ENCODE measurements around the gene ASRGL1.

The ASRGL1 gene

GRCh38 chr11:62438641-62439040 is 101.4 kb downstream of the ASRGL1 start:
- Histone ChIP-seq H3K9me3 (ENCODE audit: control insufficient read depth, low read length) (no peaks in the 10 kb centered on the region), H3K4me3 (ENCODE audit: insufficient read depth, low read depth, low read length) (no peak overlapping the region), H3K4me1 (ENCODE audit: control insufficient read depth, insufficient read depth, low read length) (peaks cover 2% of the 10 kb centered on the region), H3K27ac (ENCODE audit: insufficient read depth, low read depth, low read length, poor library complexity, severe bottlenecking) (no peak overlapping the region), H3K27me3 (ENCODE audit: control insufficient read depth, insufficient read depth, low read length, poor library complexity, severe bottlenecking) (no peaks in the 10 kb centered on the region), H3K36me3 (ENCODE audit: control insufficient read depth, insufficient read depth, low read length) (no peaks in the 10 kb centered on the region)
- WGBS, 2 experiments: 87 to 93% methylated on average over 4 of the region's 4 CpGs

GRCh38 chr11:62439785-62440602 is 102.7 kb downstream of the ASRGL1 start:
- WGBS, 2 experiments: 86 to 89% methylated on average over 23 of the region's 23 CpGs
- no peak overlapping the region for H3K27ac ChIP-seq (ENCODE audit: insufficient read depth, low read depth, low read length, poor library complexity, severe bottlenecking)
- no peak overlapping the region for H3K4me3 ChIP-seq (ENCODE audit: insufficient read depth, low read depth, low read length)

More at GRCh38 chr11:62439785-62440602, 102.7 kb downstream of the ASRGL1 start:
- H3K36me3 ChIP-seq (ENCODE audit: control insufficient read depth, insufficient read depth, low read length): no peaks in the 10 kb centered on the region
- no peaks in the 10 kb centered on the region for H3K9me3 ChIP-seq (ENCODE audit: control insufficient read depth, low read length)
- H3K4me1 ChIP-seq (ENCODE audit: control insufficient read depth, insufficient read depth, low read length): no peaks in the 10 kb centered on the region
- H3K27me3 ChIP-seq (ENCODE audit: control insufficient read depth, insufficient read depth, low read length, poor library complexity, severe bottlenecking): no peaks in the 10 kb centered on the region

Measured in ectodermal cell (in vitro differentiated cells).